Breast epithelium (tissue), 4 donors: ENCODE data around the gene TRPM8. TPM values are rescaled to one million over a fixed set of nuclear protein-coding genes. Genes with fewer than 3 reads are reported as not detected.
A peak's percentile ranks its signal among the peaks of the same experiment; 100 is the strongest.

Experiments
- DNase-seq, 2 donors: peaks; one replicate each; pipeline ENCODE4 v3.0.0-alpha.2; 2019; ENCODE audit warnings: low spot score in 2 of 2
- H3K27ac ChIP-seq, 2 donors: fragments of 200-600 bp; sonication (generic) in 1 of 2; one replicate each; pipeline ENCODE4 v1.5.1; 2016 to 2019; ENCODE audit warnings: mild to moderate bottlenecking in 1 of 2
- H3K27me3 ChIP-seq, 2 donors: fragments of 200-600 bp; sonication (generic) in 1 of 2; one replicate each; pipeline versions ENCODE4 v1.5.1 to v1.6.0; 2017 to 2019; ENCODE audit warnings: control low read depth in 1 of 2, mild to moderate bottlenecking in 1 of 2
- H3K36me3 ChIP-seq: fragments of 200-600 bp; one replicate; pipeline ENCODE4 v1.5.1; 2019
- H3K4me1 ChIP-seq, 2 donors: fragments of 200-600 bp; sonication (generic); one replicate each; pipeline ENCODE4 v1.5.1; 2016 to 2019; ENCODE audit warnings: control low read depth in 1 of 2
- H3K4me3 ChIP-seq, 3 donors: fragments of 200-600 bp; sonication (generic); 1 replicate in 2 of 3; 2 replicates in 1 of 3; pipeline ENCODE4 v1.5.1; 2016 to 2019; ENCODE audit warnings: mild to moderate bottlenecking in 3 of 3, moderate library complexity in 2 of 3
- H3K9me3 ChIP-seq, 2 donors: fragments of 200-600 bp; sonication (generic) in 1 of 2; one replicate each; pipeline ENCODE4 v1.5.1; 2016 to 2019; ENCODE audit warnings: control low read depth in 1 of 2
- POLR2A ChIP-seq: fragments of 450-650 bp; IDR thresholded peaks from one replicate; pipeline ENCODE4 v1.6.1; 2016; ENCODE audit warnings: antibody characterized with exemption, mild to moderate bottlenecking, moderate library complexity
- POLR2AphosphoS5 ChIP-seq, 3 donors: sonication (generic); formaldehyde crosslinking; IDR thresholded peaks; one replicate each; pipeline ENCODE4 v1.6.1; 2017; ENCODE audit warnings: antibody characterized with exemption in 3 of 3
- intact Hi-C: fragments of 100-400 bp; cut with DNase I; formaldehyde crosslinking; loops from one replicate; pipeline ENCODE4 v1.15.1; 2023; ENCODE audit warnings: low total_unique reads
- total RNA-seq, 3 donors: library from RNA; depleted of rRNA; stranded (reverse); fragments of >200 nt; gene quantifications; one replicate each; pipeline ENCODE4 v1.1.0, GENCODE V29; 2016
- TF ChIP-seq, protein P1 (sequence below), 3 donors: fragments of 450-650 bp; IDR thresholded peaks; one replicate each; pipeline ENCODE4 v1.5.1; 2016 to 2017; ENCODE audit warnings: antibody characterized with exemption in 3 of 3, mild to moderate bottlenecking in 3 of 3, moderate library complexity in 3 of 3

Gene TRPM8
- total RNA-seq, 3 donors from 2014 or later = not detected

DNA sequence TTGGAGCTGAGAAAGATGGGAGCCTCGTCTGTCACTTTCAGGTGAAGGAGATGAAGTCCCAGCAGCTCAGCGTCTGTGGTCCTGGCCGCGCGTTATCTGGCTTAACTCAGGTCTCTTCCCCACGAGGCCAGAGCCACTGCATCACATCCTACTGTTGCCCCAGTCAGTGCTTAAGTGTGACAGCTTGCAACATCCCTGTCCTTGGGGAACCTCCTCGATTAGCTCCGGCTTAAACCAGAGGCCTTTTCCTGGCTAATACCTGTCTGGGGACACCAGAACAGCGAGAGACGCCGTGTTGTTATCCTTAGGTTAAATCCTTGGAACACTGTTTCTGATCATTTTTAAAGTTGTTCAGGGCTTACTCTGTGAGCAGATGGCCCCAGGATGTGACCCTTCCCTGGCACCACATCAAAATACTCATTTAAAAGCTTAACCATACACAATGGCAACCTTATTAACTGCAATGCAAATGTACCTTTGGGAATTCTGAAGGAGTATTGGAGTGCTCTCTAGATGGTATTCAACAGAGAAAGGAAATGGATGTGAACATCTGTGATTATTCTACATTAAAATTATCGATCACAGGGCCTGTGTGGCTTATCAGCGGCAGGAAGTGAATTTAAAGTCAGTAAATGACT, 72.2 kb downstream of the TRPM8 start:
- TF ChIP-seq, protein P1, sequence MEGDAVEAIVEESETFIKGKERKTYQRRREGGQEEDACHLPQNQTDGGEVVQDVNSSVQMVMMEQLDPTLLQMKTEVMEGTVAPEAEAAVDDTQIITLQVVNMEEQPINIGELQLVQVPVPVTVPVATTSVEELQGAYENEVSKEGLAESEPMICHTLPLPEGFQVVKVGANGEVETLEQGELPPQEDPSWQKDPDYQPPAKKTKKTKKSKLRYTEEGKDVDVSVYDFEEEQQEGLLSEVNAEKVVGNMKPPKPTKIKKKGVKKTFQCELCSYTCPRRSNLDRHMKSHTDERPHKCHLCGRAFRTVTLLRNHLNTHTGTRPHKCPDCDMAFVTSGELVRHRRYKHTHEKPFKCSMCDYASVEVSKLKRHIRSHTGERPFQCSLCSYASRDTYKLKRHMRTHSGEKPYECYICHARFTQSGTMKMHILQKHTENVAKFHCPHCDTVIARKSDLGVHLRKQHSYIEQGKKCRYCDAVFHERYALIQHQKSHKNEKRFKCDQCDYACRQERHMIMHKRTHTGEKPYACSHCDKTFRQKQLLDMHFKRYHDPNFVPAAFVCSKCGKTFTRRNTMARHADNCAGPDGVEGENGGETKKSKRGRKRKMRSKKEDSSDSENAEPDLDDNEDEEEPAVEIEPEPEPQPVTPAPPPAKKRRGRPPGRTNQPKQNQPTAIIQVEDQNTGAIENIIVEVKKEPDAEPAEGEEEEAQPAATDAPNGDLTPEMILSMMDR (IDR thresholded peaks at IDR 0.05) = no peak
- Histone ChIP-seq H3K4me1 (no peaks in the 10 kb centered on the region), H3K27ac (peak overlapping the region in 1 of 2 donors; percentile 32), H3K9me3 (no peaks in the 10 kb centered on the region), H3K27me3 (no peaks in the 10 kb centered on the region), H3K4me3 (no peak overlapping the region), H3K36me3 (no peaks in the 10 kb centered on the region)
- no peak for DNase-seq
- intact Hi-C loops = no loop called here

DNA sequence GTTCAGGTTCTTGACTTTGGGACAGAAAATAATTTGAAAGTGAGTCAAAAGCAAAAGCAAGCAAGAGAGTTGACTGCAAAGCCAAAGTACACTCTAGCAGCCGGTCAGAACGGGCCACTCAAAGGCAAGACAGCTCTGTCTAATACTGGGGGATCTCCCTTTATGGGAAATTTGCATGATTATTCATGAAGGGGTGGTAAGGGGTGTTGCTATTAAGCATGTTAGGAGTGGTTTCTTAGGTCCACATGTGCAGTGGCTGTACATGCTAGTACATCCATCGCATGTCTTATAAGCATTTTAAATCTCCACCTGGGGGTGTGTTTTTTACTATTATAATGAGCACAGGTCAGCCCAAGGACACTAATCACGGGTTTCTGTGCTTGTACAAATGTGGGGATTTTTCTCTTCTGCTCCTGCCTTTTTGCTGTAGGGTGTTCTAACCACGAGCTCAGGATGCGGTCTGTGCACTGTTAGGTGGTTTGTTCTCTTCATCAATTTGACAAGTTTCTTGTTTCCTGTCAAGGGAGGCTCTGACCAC, 73.2 kb downstream of the TRPM8 start:
- TF ChIP-seq POLR2A = no peak
- no peak for TF ChIP-seq POLR2AphosphoS5 (IDR thresholded peaks at IDR 0.05)
- TF ChIP-seq, protein P1 (IDR thresholded peaks at IDR 0.05) = no peak
- no peaks in the 10 kb centered on the region for H3K36me3 ChIP-seq
- H3K4me1 ChIP-seq = no peaks in the 10 kb centered on the region
- no peak overlapping the region for H3K4me3 ChIP-seq
- intact Hi-C loops = no loop called here
- H3K27ac ChIP-seq = peak overlapping the region in 1 of 2 donors; percentile 12
- no peak for DNase-seq
- H3K27me3 ChIP-seq = no peaks in the 10 kb centered on the region
- no peaks in the 10 kb centered on the region for H3K9me3 ChIP-seq

DNA sequence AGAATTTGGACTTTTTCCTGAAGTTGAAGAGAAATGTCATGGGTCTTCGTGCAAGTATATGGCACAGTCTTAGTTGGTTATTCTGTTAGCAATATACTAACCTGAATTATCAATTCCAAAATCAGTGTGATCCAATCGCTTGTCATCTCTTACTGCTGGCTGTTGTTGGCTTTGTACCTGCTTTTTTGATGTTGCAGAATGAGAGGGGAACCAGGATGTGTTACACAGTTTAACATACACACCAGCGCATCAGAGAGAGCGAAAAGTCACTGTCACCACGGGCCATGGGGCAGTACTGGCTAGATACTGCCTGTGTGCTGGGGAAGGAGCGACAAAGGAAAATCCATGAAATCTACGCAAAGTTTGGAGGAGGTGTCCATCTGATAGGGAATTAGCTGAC, 74.0 kb downstream of the TRPM8 start:
- H3K36me3 ChIP-seq = no peaks in the 10 kb centered on the region

DNA sequence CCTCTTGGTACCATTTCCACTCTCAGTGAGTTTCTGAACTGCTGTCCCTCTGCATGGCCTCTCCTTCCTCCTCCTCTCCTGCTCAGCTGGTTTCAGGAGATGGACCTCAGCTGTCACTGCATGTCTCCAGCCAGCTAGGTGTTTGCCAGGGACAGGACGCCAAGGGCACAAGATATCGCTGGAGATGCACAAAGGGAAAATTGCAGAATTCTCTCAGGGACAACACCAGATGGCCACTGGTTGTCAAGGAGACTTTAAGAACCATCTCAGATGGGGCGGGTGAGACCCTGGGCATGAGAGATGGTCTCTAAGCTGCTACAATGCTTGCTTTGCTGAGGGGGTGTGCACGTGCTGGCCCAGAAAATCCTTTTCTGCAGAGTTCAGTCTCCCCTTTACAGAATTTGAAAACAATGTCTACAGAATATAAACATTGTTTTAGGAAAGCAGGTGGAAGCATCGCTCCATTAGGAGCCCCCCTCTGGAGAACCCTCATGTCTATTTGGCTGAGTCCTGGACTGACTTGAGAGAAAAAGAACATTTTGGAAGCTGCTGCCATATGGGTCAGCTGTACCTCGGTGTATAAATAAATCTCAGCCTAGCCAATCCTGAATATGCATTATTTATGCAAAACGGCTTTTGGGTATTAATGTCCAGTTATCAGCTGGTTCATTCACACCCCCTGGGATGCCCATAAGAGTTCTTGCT, 75.5 kb downstream of the TRPM8 start:
- TF ChIP-seq, protein P1 (IDR thresholded peaks at IDR 0.05) = no peak
- TF ChIP-seq POLR2AphosphoS5 (IDR thresholded peaks at IDR 0.05) (no peak), POLR2A (no peak)
- no peaks in the 10 kb centered on the region for H3K27me3 ChIP-seq
- H3K27ac ChIP-seq = peak overlapping the region in 1 of 2 donors; percentile 38
- H3K36me3 ChIP-seq = no peaks in the 10 kb centered on the region
- H3K4me3 ChIP-seq = no peak overlapping the region
- intact Hi-C loops = no loop called here
- no peaks in the 10 kb centered on the region for H3K9me3 ChIP-seq
- no peak for DNase-seq
- no peaks in the 10 kb centered on the region for H3K4me1 ChIP-seq

More for the DNA sequence above, 74.0 kb downstream of the TRPM8 start:
- TF ChIP-seq, protein P1 (IDR thresholded peaks at IDR 0.05) = no peak
- TF ChIP-seq POLR2AphosphoS5 (IDR thresholded peaks at IDR 0.05) = no peak
- no peak for TF ChIP-seq POLR2A
- DNase-seq = no peak
- no peaks in the 10 kb centered on the region for H3K4me1 ChIP-seq
- no peak overlapping the region for H3K27ac ChIP-seq
- intact Hi-C loops = no loop called here
- no peak overlapping the region for H3K4me3 ChIP-seq
- H3K9me3 ChIP-seq = no peaks in the 10 kb centered on the region
- no peaks in the 10 kb centered on the region for H3K27me3 ChIP-seq

DNA sequence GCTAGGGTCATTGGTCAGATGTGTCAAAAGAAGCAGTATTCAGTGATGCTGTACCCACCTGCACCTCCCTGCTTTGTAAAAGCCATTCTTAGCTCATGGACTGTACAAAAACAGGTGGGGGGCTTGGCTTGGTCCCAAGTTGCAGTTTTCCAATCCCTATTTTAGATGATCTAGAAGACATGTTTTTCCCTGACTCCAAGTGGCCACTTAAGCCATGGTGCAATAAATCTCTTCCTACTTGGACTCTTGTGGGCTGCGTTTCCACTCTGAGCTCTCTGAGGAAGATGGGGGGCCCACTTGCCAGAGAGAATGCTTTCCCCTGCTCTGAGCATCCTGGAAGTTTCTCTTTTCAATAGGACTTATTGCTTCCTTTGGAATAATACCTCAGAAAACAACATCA, 76.3 kb downstream of the TRPM8 start:
- no peak overlapping the region for H3K27ac ChIP-seq
- no peaks in the 10 kb centered on the region for H3K9me3 ChIP-seq
- no peaks in the 10 kb centered on the region for H3K36me3 ChIP-seq
- H3K27me3 ChIP-seq = no peaks in the 10 kb centered on the region
- TF ChIP-seq, protein P1 (IDR thresholded peaks at IDR 0.05) = no peak
- TF ChIP-seq POLR2AphosphoS5 (IDR thresholded peaks at IDR 0.05) (no peak), POLR2A (no peak)
- intact Hi-C loops = no loop called here
- no peak overlapping the region for H3K4me3 ChIP-seq
- DNase-seq = no peak
- H3K4me1 ChIP-seq = no peaks in the 10 kb centered on the region
